ENCODE measurements around the gene CALCOCO1.

GRCh38 chr12:53766881-53767280, 39.6 kb upstream of the CALCOCO1 start:
- TF ChIP-seq EZH2phosphoT487 (IDR thresholded peaks at IDR 0.05; ENCODE audit: insufficient read depth, low read depth): no peak
- no peak for TF ChIP-seq EZH2 (IDR thresholded peaks at IDR 0.05; ENCODE audit: insufficient read depth, poor library complexity, severe bottlenecking)
